GM19468 (cell line): ENCODE data around the gene MAT1A.
A peak's percentile ranks its signal among the peaks of the same experiment; 100 is the strongest.
"Not testable (repeated sequence)": the region's sequence is repeated elsewhere in the genome, so short reads cannot be mapped to it uniquely, and the experiment has no call there.

Source experiments
- ATAC-seq: cut with Tn5 transposase; IDR thresholded peaks from one replicate; pipeline ENCODE4 v1.9.1; 2021; ENCODE audit warnings: mild to moderate bottlenecking, moderate library complexity, moderate number of reproducible peaks; ENCODE audit not compliant: unreplicated experiment; ENCODE audit errors: extremely low read depth

The MAT1A gene

DNA sequence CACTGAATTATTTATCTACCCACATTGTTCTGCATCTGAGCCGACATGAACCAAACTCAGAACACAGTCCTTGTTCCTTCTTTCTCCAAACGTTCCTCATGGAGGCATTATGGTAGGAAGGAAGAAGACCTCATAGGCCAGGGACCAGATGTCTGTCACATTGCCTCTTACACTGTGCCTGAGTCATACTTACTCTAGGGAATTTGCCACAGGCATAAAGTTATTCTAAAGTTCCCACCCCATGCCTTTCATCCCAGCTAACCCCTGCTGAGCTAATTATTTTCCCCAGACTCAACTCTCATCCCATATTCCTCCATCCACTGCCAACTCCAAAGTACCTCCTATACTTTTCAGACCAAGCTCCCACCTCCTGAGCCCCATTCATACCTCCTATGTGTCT is 21.2 kb downstream of the MAT1A start:
- ATAC-seq, result no peak

DNA sequence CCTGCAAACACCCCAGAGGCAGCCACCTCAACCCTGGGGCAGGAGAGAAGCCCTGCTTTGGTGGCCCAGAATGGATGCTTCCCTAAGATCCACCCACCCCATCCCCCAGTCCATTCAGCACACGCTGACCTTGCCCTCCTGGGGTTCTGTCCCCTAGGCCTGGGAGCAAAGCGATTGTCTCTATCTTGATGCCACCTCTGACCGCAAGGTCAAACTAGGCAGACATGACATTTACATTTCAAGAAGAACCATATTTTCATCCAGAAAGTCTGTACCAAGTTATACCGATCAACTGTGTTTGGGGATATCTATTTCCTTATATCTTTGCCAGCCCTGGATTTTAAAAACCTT is 23.0 kb downstream of the MAT1A start:
- no peak for ATAC-seq

DNA sequence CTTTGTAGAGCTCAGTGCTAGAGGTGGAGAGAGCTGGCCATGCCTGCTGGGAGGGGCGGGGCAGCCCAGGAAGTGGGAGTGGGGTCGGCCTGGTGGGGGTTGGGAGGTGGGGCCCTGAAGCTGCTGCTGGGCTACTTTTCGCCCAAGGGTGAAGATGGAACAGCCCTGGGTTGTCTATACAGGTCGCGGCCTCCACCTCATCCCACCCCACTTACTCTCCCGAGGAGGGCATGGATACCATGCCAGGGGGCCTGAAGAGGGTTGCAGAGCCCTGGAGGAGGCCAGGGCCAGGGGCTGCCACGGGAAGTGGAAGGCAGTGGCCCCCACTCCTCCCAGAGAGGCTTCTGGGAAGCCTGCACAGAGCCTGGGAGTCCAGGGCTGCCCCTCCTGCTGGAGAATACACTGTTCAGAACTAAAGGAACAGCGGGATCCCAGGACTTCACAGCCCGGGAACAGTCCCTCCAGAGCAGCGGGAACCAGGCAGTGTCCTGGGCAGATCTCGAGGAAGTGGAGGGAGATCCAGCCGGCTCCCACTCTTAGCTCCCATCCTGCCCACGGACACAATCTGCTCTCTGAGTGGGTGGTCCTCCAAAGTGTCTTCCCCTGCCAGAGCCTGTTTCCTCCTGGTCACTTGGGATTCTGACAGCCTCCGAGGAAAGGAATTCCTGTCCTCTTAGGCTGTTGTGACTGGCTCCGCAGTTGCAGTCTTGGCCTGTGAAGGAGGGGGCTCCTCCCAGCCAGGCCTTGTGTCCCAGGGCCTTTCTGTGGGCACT is 23.5 kb downstream of the MAT1A start:
- ATAC-seq, result no peak

DNA sequence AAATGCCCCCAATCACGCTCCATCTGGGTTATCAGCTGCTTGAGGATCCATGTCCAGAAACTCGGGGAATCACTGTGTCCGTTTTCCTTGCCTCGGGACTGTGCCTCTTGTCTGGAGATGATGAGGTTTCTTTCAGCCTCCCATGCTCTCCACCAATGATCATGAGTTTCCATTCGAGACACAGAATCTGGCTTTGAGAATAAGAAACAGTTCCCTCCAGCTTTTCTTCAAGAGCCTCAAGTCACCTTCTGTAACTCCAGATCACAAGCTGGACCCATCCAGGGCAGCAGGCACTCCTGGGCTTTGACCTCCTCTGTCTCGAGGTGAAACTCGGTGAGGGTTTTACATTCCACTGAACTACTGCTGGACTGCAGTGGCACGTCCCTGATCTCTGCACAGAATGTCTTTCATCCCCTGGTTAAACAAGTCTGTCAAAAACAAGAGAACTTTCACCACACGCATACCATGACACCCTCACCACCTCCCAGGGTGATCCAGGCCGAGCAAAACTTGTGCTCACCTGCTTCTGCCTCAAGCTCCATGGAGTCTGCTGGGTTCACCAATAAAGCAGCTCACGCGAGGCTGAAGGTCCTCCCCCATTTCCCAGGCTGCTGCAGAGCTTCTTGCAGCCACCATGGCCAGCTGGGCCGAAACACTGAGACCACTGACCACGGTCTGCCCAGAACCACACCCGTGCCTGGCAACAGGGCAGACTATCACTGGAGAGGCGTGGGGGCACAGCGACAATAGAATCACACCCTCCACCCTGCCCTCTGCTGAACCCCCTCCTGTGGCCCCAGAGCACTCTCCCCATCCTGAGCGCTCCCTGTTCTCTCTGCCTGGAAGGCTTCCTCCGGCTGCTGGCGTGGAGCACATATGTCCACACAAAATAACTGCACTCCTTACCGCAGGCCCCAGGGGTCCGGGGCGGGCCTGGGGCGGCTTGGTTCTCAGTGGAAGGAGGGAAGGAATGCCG is 25.1 kb downstream of the MAT1A start:
- ATAC-seq, result no peak

DNA sequence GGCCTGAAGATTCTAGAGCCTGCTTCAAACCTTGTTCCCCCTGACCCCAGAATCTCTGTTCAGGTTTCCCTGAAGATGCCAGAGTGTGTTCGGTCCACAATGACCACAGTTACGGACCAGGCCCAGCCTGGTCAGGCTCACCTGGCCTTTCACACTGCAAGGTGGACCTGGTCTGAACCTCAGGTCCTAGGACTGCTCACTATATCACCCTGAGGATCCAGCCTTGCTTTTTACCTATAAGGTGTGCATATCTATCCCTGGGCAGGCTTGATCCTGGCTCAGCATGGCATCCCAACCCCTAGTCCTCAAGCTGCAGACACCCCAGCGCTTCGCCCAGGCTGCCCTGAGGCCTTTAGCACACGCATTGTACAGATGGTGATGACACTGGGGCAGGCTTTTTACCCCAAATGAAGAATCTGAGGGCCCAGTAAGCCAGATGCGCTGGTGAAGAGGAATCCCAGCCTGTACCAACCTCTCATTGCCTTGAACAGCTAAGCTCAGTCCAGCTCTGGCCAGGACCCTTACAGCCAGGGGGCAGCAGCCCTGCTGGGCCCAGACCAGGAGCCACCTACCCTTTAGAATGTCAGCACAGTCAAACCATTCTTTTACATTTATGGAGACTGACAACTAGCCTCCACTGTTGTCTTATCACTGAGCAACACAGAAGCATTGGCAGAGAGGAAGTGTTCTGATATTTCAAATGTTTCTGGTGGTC is 28.0 kb downstream of the MAT1A start:
- no peak for ATAC-seq

DNA sequence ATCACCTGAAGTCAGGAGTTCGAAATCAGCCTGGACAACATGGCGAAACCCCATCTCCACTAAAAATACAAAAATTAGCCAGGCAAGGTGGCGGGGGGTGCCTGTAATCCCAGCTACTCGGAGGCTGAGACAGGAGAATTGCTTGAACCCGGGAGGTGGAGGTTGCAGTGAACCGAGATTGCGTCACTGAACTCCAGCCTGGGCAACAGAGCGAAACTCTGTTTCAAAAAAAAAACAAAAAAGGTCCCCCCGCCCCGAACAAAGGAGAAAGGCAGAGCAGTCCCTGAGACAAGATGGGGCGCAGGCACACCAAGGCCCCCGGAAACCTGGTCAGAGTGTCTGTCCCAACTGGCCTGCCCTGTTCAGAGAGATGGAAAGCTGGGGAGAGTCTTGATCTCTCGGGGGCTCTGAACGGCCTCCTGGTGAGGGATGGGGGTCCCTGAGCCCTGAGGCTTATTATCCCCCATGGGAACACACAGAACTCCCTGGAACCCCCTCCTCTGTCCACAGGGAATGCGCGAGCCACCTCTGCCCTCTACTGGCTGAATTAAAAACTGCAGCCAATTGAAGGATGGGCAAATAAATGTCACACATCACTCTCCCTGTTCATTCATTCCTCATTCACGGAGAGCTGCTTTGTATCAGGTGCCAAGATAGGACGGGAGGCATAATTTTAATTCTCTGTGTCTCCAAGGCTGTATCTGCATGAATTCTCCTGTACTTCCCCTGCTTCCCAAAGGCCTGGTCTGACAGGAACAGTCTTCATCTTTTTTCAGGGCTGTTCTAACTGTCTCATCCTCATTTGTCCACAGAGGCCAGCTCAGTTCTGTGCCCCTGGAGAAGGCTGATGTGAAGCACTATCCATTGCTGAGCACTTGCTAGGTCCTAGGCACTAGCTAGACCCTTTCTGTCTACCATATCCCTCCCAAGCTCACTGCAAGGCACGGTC is 28.9 kb downstream of the MAT1A start:
- no peak for ATAC-seq

DNA sequence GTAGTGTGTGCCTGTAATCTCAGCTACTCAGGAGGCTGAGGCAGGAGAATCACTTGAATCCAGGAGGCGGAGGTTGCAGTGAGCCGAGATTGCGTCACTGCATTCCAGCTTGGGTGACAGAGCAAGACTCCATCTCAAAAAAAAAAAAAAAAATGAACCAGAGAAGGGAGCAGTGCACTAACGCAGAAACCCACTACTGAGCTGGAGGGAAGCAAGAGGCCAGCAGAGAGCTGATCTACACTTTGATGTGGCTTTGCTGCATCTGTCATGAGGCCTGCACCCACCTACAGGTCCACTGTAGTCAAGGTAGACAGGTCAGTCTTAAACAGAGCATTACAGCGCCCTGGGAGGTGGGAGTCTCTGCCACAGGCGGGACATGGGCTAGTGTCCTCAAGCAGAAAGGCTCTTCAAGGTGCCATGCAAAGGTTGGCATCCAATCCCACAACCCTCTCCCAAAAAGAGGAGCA is 30.0 kb downstream of the MAT1A start:
- ATAC-seq, result no peak

DNA sequence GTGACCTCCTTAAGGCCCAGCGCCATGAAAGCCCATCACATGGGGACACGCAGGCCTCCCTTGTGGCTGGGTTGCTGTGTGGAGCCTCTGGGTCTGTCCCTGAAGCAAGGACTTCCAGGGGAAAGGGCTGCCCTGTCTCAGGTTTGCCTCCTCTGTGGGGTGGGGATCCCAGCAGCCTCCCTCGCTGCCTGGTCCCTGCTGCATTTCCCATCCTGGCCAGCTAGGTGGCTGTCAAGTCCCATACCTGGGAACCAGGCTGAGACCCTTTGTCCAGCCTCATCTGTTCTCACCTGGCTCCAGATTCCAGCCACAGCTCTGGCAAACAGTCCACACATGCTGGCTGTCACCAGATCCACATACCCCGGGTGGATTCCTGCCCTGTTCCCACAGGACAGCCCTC is 32.7 kb downstream of the MAT1A start:
- not testable (repeated sequence) for ATAC-seq

DNA sequence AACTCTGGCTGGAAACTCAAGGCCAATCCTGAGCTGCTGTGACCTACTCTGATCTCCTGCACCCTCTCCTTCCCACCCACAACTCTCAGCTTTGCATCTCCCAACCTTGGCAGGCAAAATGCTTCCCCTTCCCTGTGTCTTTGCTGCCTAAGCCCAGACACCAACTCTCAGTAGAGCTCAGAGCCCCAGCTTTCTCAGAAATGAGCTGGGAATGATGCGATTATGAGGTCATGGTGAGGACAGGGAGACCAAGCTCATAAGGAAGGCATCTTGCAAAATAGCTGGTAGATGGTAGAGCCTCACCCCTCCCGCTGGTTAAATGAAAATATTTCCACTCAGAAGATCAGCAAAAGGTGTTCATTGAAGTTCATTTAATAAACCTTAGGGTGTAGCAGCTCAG is 34.7 kb downstream of the MAT1A start:
- ATAC-seq, result not testable (repeated sequence)

DNA sequence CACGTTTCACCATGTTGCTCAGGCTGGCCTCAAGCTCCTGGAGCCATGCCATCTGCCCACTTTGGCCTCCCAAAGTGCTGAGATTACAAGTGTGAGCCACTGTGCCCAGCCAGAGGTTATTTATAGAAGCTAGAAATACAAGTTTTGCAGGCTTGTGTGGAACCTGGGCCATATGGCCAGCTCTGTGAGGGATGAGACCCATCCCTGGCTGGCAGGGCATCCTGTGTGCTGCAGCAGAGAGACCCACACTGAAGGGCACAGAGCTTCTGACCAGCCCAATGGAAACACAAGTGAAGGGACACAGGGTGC is 35.5 kb downstream of the MAT1A start:
- ATAC-seq, result not testable (repeated sequence)

DNA sequence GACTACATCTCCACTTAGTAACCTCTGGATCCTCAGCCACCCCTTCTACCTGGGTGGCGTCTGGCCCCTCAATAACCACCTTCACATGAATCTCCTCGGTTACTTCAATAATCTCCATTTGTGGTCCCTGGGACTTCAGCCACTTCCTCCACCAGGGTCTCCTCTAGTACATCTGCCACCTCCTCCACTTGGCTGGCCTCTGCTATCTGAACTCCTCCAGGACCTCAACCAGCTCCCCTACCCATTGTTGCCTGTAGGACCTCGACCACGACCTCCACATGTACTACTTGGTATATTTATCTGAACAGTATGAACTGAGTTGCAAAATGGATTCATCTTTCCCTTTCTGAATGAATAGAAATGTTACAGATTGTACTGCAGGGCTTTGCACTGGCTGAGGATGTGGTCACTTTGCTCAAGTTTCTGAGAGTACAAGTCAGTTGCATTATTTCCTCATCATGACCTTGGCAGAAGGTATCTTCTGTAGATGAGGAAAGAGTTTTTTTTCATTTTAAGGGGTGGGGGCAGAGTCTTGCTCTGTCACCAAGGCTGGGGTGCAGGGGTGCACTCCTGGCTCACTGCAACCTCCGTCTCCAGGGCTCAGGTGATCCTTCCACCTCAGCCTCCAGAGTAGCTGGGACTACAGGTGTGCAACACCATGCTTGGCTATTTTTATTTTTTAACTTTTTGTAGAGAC is 36.0 kb downstream of the MAT1A start:
- ATAC-seq, result no peak

DNA sequence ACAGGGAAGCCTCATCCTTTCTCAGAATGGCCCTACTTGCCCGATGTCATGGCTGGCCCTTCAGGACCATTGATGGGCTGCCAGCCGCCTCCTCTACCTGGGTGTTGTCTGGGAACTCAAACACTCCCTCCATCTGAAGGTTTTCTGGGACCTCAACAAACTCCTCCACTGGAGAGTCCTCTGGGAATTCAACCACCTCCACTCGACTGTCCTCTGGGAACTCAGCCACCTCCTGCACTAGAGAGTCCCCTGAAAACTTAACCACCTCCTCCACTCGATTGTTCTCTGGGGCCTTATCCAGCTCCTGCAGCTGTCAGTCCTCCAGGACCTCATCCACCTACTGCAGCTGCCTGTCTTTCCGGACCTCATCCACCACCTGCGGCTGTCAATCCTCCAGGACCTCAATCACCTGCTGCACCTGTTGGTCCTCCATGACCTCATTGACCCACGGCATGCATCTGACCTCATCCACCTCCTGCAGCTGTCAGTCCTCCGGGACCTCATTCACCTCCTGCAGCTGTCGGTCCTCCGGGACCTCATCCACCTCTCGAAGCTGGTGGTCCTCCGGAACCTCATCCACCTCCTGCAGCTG is 37.1 kb downstream of the MAT1A start:
- ATAC-seq, result no peak

DNA sequence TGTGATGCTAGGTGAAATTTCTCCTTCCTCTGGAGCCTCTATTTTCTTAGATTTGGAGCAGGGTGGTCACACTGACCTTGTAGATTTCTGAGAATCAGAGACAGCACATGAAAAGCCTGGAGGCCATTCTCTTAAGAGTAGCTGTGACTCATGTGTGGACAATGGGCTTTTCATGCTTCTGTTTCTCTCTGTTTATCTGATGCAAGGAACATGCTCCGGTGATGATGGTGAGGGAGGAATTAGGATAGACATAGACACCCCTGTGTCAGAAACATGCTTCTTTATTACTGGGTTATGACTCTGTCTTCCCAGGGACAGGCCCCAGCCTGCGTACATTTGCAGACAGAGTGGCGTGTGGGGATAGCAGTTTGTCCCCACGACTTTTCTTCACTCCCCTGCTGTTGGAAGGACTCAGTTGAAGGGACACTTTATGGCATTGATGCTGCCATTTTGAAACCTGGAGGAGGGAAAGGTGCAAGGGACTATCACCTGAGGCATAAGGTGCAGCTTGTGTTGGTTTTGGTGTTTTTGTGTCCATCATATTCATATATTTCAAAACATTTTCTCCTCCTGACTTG is 37.7 kb downstream of the MAT1A start:
- ATAC-seq, result not testable (repeated sequence)

DNA sequence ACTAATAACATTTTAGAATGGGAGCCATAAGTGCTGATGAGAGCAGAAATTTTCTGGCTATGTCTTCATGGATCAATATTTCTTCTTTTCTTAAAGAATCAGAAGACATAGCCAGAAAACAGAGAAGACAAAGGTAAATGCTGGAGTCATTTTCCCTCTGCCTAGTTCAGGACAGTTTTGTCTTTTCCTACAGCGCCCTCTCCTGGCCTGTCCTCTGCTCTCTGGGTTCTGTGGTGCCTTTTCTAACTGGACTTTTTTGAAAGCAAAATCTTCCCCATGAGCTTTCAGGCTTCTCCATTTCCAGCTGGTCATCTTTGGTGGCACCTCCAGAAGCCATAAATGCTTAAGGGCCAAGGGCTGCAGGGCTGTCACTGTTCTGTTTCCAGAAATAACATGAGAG is 39.1 kb downstream of the MAT1A start:
- ATAC-seq, result peak; percentile 21

DNA sequence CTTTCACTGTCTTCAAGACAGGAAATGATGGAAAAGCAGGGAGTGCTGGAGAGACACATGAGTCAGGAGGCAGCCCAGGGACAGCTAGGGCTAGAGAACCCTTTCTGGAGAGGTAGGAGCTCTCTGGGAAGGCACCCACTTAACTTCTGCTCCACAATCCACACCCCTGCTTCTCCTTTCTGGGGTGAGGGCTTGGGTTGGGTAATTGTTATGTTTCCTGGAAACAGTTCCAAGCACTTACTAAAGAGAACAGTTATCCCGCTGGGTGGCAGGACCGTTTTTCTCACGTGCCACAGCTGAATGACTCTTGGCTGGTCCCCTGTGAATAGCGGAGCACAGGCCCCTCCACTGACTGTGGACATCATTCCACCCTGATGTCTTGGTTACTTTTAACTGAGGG is 39.6 kb downstream of the MAT1A start:
- not testable (repeated sequence) for ATAC-seq

DNA sequence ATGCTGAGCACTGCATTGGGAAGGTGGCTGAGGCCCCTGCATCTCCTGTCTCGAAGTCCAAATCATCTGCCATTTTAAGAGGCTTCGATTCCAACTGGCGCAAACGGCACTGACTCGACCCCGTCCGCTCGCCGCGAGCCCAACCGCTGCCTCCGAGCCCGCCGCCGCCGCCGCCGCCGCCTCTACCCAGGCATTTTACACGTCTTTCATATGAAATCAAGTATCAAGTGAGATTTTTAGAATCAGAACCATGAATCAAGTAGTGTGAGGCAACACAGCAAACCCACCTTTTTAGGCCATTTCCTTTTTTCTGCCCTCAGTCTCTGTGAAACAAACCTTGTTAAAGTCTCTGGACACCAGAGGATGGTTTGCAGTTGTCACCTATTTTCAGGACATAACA is 41.8 kb downstream of the MAT1A start:
- not testable (repeated sequence) for ATAC-seq

DNA sequence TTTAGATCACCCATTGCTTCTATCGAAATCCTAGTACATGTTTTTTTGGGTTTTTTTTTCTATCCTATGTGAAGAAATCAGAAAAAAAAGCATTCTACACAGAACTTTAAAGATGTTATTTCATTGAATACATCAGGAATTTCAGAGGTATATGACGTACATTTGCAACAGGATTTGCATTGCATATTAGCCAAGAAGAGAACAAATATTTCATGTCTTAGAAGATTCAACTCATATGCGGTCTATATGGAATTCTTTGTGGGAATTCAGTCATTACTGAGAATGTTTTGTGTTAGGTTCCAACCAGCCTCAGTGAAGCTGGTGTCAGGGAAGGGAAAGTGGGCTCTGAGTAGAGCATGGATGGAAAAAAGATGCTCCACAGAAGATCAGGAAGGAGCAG is 45.1 kb downstream of the MAT1A start:
- not testable (repeated sequence) for ATAC-seq

DNA sequence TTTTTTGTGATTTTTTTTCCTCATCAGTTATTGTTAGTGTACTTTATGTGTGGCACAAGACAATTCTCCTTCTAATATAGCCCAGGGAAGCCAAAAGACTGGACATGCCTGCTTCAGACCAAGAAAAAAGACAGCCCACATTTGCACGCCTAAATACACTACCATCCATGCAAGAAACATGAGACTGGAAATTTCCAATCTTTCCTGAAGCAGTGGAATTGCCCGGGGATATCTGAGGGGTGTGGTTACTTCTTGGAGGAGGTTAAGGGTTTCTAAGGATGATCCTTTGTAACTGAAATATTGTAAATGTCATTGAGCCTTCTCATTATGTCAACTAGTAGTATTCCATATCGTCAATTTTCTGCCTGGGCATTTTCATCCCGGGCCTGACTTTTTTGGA is 47.1 kb downstream of the MAT1A start:
- not testable (repeated sequence) for ATAC-seq
